C4-2B (cell line): ENCODE measurements around the gene EVA1C.
"Not testable (repeated sequence)": the region's sequence is repeated elsewhere in the genome, so short reads cannot be mapped to it uniquely, and the experiment has no call there.

Source experiments
- H3K27ac ChIP-seq: fragments of 450-650 bp; 2 replicates; pipeline ENCODE4 v1.5.1; 2017
- CTCF ChIP-seq: fragments of 450-650 bp; conservative IDR thresholded peaks from 2 replicates; pipeline ENCODE4 v1.5.1; 2017; ENCODE audit warnings: mild to moderate bottlenecking
- ZFX ChIP-seq: fragments of 450-650 bp; IDR thresholded peaks from 2 replicates; pipeline ENCODE4 v1.6.1; 2017

EVA1C gene

GRCh38 chr21:32426592-32427051 lies 14.1 kb downstream of the EVA1C start:
- no peak for TF ChIP-seq CTCF
- no peak for TF ChIP-seq ZFX
- H3K27ac ChIP-seq, result no peak overlapping the region

GRCh38 chr21:32427958-32428623 lies 15.6 kb downstream of the EVA1C start:
- TF ChIP-seq ZFX, result no peak
- no peak for TF ChIP-seq CTCF

GRCh38 chr21:32432982-32433660 lies 20.6 kb downstream of the EVA1C start:
- not testable (repeated sequence) for H3K27ac ChIP-seq

More at GRCh38 chr21:32427958-32428623, 15.6 kb downstream of the EVA1C start:
- no peak overlapping the region for H3K27ac ChIP-seq

DNA sequence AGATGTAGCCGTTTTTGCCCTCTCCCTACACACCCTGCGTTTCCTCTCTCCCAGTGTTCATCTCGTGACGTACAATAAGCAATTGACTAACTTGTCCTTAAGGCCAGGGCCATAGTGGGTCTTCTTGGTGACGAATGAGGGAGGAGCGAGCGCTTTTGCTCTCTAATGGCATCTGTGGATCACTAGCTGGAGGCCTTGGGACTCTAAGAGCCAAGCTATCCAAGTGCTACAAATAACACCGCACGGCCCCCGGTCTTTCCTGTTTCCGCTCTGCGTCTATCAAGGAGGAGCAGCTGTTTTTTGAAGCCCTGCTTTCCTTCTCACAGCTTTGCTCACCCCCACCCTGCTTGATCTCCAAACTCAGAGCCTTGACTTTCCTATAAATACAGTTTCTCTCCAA lies 25.2 kb downstream of the EVA1C start:
- TF ChIP-seq CTCF (no peak), ZFX (no peak)
- H3K27ac ChIP-seq, result no peak overlapping the region

GRCh38 chr21:32442566-32443318 lies 30.2 kb downstream of the EVA1C start:
- no peak overlapping the region for H3K27ac ChIP-seq
- TF ChIP-seq ZFX (no peak), CTCF (no peak)

- TF ChIP-seq CTCF (no peak), ZFX (no peak)
- H3K27ac ChIP-seq, result no peak overlapping the region
Measured at GRCh38 chr21:32445101-32445500, 32.6 kb downstream of the EVA1C start.

DNA sequence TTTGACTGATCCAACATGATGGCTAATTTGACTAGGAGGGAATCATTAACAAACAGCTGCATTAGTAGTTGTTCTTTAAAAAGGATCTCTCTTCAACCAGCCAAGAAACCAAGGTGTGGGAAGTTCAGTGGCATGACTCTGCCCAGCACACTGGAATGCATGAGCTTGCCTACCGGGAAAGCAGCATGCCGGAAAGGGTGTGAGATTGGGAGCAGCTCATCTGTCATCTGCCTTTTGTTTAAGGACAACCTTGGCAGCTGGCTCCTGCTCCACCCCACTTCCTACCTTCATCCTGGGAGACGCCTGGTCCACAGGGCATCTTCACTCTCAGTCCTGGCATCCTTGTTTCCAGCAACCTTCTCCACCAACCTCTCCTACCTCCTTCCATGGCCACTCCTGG lies 33.9 kb downstream of the EVA1C start:
- not testable (repeated sequence) for H3K27ac ChIP-seq

DNA sequence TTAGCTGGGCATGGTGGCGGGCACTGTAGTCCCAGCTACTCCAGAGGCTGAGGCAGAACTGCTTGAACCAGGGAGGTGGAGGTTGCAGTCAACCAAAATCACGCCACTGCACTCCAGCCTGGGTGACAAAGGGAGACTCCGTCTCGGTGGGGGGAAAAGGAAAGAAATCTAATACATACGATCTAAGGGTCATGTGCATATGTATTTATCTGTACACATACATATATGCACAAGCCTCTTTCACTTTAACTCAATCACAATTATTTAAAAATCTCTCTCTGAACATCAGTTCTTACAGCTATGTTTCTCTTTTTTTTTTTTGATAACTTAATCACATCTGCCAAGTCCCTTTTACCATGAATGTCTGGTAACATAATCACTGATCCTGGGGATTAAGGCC lies 34.7 kb downstream of the EVA1C start:
- TF ChIP-seq ZFX (no peak), CTCF (no peak)

More for the DNA sequence above, 34.7 kb downstream of the EVA1C start:
- H3K27ac ChIP-seq, result no peak overlapping the region
